Measurements from ENCODE around the gene ATRX. TPM values are rescaled to one million over a fixed set of nuclear protein-coding genes. Genes with fewer than 3 reads are reported as not detected.

The ATRX gene
- total and polyA plus RNA-seq, 2 donors (not counting 1 experiment from before 2014, with no cell fraction given): 19.3 to 173 TPM

DNA sequence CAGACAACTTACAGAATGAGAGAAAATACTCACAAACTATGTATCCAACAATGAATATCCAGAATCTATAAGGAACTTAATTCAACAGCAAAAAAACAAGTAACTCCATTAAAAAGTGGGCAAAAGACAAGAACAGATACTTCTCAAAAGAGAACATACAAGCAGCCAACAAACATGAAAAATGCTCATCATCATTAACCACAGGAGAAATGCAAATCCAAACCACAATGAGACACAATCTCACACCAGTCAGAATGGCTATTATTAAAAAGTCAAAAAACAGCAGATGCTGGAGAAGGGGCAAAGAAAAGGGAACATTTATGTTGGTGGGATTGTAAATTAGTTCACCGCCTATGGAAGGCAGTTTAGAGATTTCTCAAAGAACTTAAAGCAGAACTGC is 188.5 kb downstream of the ATRX start:
- no peaks in the 10 kb centered on the region for H3K27me3 ChIP-seq (replicated peaks in 1 of 4; ENCODE audit: control extremely low read depth in 1 of 4, control insufficient read depth in 3 of 4, insufficient read depth in 4 of 4, low read length in 3 of 4)
- H3K9ac ChIP-seq (ENCODE audit: low read length): no peak overlapping the region
- H3K36me3 ChIP-seq (replicated peaks in 1 of 2; ENCODE audit: control extremely low read depth in 1 of 2, control insufficient read depth in 1 of 2, extremely low read depth in 1 of 2, insufficient read depth in 2 of 2, low read length in 1 of 2): peaks cover 0 to 22% of the 10 kb centered on the region in 2 experiments
- TF ChIP-seq, protein P1, sequence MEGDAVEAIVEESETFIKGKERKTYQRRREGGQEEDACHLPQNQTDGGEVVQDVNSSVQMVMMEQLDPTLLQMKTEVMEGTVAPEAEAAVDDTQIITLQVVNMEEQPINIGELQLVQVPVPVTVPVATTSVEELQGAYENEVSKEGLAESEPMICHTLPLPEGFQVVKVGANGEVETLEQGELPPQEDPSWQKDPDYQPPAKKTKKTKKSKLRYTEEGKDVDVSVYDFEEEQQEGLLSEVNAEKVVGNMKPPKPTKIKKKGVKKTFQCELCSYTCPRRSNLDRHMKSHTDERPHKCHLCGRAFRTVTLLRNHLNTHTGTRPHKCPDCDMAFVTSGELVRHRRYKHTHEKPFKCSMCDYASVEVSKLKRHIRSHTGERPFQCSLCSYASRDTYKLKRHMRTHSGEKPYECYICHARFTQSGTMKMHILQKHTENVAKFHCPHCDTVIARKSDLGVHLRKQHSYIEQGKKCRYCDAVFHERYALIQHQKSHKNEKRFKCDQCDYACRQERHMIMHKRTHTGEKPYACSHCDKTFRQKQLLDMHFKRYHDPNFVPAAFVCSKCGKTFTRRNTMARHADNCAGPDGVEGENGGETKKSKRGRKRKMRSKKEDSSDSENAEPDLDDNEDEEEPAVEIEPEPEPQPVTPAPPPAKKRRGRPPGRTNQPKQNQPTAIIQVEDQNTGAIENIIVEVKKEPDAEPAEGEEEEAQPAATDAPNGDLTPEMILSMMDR (IDR thresholded peaks at IDR 0.05): no peak
- no peak for TF ChIP-seq EZH2 (IDR thresholded peaks at IDR 0.05; ENCODE audit: borderline replicate concordance, insufficient read depth, low read depth, low read length, poor library complexity, severe bottlenecking)
- no peaks in the 10 kb centered on the region for H3K4me1 ChIP-seq (ENCODE audit: control insufficient read depth in 2 of 2, insufficient read depth in 2 of 2, low read length in 2 of 2)
- Mint-ChIP-seq H3K4me3 (no peak overlapping the region), H3K27ac (no peak overlapping the region), H3K27me3 (no peaks in the 10 kb centered on the region), H3K4me1 (peaks cover 2% of the 10 kb centered on the region), H3K9me3 (ENCODE audit: insufficient read depth) (no peaks in the 10 kb centered on the region)
- H3K79me2 ChIP-seq (ENCODE audit: control insufficient read depth, insufficient read depth, low read length): no peaks in the 10 kb centered on the region
- DNase-seq (no peak), ATAC-seq (ENCODE audit: low read depth) (no peak)
- CTCF ChIA-PET: no interaction called here
- POLR2A ChIA-PET: no interaction called here
- H4K20me1 ChIP-seq (ENCODE audit: control insufficient read depth, insufficient read depth, low read length, poor library complexity, severe bottlenecking): no peaks in the 10 kb centered on the region
- H3K4me2 ChIP-seq (replicated peaks; ENCODE audit: low read depth, low read length, poor library complexity, severe bottlenecking): no peak overlapping the region
- H3K9me3 ChIP-seq (ENCODE audit: control extremely low read depth in 1 of 3, control insufficient read depth in 2 of 3, insufficient read depth in 1 of 3, low read length in 2 of 3): no peaks in the 10 kb centered on the region
- H3K27ac ChIP-seq (ENCODE audit: low read length in 2 of 2): no peak overlapping the region
- H3K4me3 ChIP-seq (ENCODE audit: control extremely low read depth in 1 of 5, extremely low read depth in 1 of 5, insufficient read depth in 1 of 5, low read depth in 2 of 5, low read length in 4 of 5): no peak overlapping the region
- intact Hi-C loops (cut with micrococcal nuclease): no loop called here
- H2AFZ ChIP-seq (ENCODE audit: insufficient read depth, low read depth, low read length, poor library complexity, severe bottlenecking): no peak overlapping the region
- WGBS (ENCODE audit: insufficient coverage): no CpG with 5 or more reads among the region's 1 CpG

DNA sequence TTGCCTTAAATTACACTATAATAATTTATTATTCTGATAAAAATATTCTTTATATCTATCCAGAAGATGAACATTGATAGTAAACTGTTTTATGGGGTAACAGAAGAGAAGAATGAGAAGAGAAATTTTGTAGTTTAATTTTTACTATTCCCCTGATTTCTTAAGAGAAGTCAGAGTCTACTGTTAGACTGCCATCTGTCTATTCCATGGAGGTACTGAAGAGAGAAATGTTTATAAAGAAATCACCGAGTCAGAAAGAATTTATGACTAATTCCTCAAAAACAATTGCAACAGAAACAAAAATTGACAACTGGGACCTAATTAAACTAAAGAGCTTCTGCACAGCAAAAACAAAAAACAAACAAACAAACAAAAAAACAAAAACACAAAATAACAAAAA is 188.9 kb downstream of the ATRX start:
- ChIA-PET CTCF (no interaction called here), POLR2A (no interaction called here)
- ATAC-seq (ENCODE audit: low read depth) (no peak), DNase-seq (no peak)
- Mint-ChIP-seq H3K4me1 (peaks cover 2% of the 10 kb centered on the region), H3K27me3 (no peaks in the 10 kb centered on the region), H3K27ac (no peak overlapping the region), H3K9me3 (ENCODE audit: insufficient read depth) (no peaks in the 10 kb centered on the region), H3K4me3 (no peak overlapping the region)
- no peak overlapping the region for H3K27ac ChIP-seq (ENCODE audit: low read length in 2 of 2)
- no peak overlapping the region for H3K4me2 ChIP-seq (replicated peaks; ENCODE audit: low read depth, low read length, poor library complexity, severe bottlenecking)
- peaks cover 0 to 22% of the 10 kb centered on the region in 2 experiments for H3K36me3 ChIP-seq (replicated peaks in 1 of 2; ENCODE audit: control extremely low read depth in 1 of 2, control insufficient read depth in 1 of 2, extremely low read depth in 1 of 2, insufficient read depth in 2 of 2, low read length in 1 of 2)
- H3K27me3 ChIP-seq (replicated peaks in 1 of 4; ENCODE audit: control extremely low read depth in 1 of 4, control insufficient read depth in 3 of 4, insufficient read depth in 4 of 4, low read length in 3 of 4): no peaks in the 10 kb centered on the region
- no peak overlapping the region for H2AFZ ChIP-seq (ENCODE audit: insufficient read depth, low read depth, low read length, poor library complexity, severe bottlenecking)
- no peaks in the 10 kb centered on the region for H3K4me1 ChIP-seq (ENCODE audit: control insufficient read depth in 2 of 2, insufficient read depth in 2 of 2, low read length in 2 of 2)
- intact Hi-C loops (cut with micrococcal nuclease): no loop called here
- H3K9ac ChIP-seq (ENCODE audit: low read length): no peak overlapping the region
- no CpG with 5 or more reads among the region's 1 CpG for WGBS (ENCODE audit: insufficient coverage)
- H4K20me1 ChIP-seq (ENCODE audit: control insufficient read depth, insufficient read depth, low read length, poor library complexity, severe bottlenecking): no peaks in the 10 kb centered on the region
- H3K79me2 ChIP-seq (ENCODE audit: control insufficient read depth, insufficient read depth, low read length): no peaks in the 10 kb centered on the region
- TF ChIP-seq, protein P1 (IDR thresholded peaks at IDR 0.05): no peak
- TF ChIP-seq EZH2 (IDR thresholded peaks at IDR 0.05; ENCODE audit: borderline replicate concordance, insufficient read depth, low read depth, low read length, poor library complexity, severe bottlenecking): no peak
- H3K4me3 ChIP-seq (ENCODE audit: control extremely low read depth in 1 of 5, extremely low read depth in 1 of 5, insufficient read depth in 1 of 5, low read depth in 2 of 5, low read length in 4 of 5): no peak overlapping the region
- H3K9me3 ChIP-seq (ENCODE audit: control extremely low read depth in 1 of 3, control insufficient read depth in 2 of 3, insufficient read depth in 1 of 3, low read length in 2 of 3): no peaks in the 10 kb centered on the region

Data from B cell (primary cell).